Ishikawa (cell line): ENCODE results near the gene RFT1.

Experiments
- CEBPB ChIP-seq: IDR thresholded peaks from 2 replicates; pipeline ENCODE4 v1.6.1; 2012
- EGR1 ChIP-seq: IDR thresholded peaks from 2 replicates; pipeline ENCODE4 v1.6.1; 2012
- EP300 ChIP-seq: IDR thresholded peaks from 2 replicates; pipeline ENCODE4 v1.6.1; 2012; ENCODE audit warnings: borderline replicate concordance
- RAD21 ChIP-seq: IDR thresholded peaks from 2 replicates; pipeline ENCODE4 v1.6.1; 2012; ENCODE audit warnings: low read depth
- TCF12 ChIP-seq: IDR thresholded peaks from 2 replicates; pipeline ENCODE4 v1.6.1; 2012; ENCODE audit warnings: low read depth
- TEAD4 ChIP-seq: IDR thresholded peaks from 2 replicates; pipeline ENCODE4 v1.6.1; 2012
- TF ChIP-seq, protein P1 (sequence below): IDR thresholded peaks from 2 replicates; pipeline ENCODE4 v1.6.1; 2012

DNA sequence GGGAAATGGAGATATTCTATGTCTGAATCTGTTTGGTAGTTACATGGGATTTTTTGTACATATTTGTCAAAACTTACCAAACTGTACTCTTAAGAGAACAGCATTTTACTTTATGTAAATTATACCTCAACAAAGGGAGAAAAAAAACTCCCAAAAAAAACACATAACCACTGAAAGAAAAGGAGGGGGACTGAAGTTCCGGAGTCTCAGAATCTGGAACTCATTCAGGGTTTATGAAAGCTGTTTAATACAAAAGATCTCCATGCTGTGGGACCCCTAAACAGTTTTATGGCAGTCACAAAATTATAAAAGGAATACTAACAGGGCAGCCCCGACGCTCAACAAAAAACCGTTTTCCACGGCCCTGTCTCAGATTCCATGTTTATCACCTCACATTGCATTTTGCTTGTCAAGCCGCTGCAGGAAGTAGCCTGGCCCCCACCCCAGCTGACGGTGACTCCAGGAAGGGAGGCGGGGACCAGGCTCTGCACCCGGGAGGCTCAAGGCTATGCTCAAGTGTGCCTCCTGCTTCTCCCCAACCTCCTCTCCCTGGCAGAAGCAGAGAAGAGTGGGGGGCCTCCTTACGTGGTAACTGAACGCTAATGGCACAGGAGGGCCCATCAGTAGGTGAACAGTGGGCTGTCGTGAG lies 29.3 kb downstream of the RFT1 start:
- TF ChIP-seq, protein P1, sequence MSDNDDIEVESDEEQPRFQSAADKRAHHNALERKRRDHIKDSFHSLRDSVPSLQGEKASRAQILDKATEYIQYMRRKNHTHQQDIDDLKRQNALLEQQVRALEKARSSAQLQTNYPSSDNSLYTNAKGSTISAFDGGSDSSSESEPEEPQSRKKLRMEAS, result no peak
- TF ChIP-seq TCF12 (no peak), TEAD4 (no peak), CEBPB (no peak), EP300 (no peak), RAD21 (no peak), EGR1 (no peak)
